Neural cell (in vitro differentiated cells): ENCODE measurements around the gene MACF1. TPM values are rescaled to one million over a fixed set of nuclear protein-coding genes. Genes with fewer than 3 reads are reported as not detected.

Experiments used
- H2AFZ ChIP-seq: fragments of 200-600, 300-800 bp; sonication (generic), shearing (Covaris generic); 2 replicates; pipeline ENCODE4 v1.6.0; 2014; ENCODE audit warnings: low read depth, mild to moderate bottlenecking, antibody characterized with exemption, low read length, moderate library complexity
- H3F3A ChIP-seq: fragments of 200-600 bp; shearing (Covaris generic); 2 replicates; pipeline ENCODE4 v1.6.1; 2016; ENCODE audit warnings: mild to moderate bottlenecking, moderate library complexity, mixed read lengths, antibody characterized with exemption, low read length; ENCODE audit not compliant: insufficient read depth, poor library complexity, severe bottlenecking
- H3K27ac ChIP-seq: fragments of 200-600, 300-800 bp; sonication (generic), shearing (Covaris generic); 2 replicates; pipeline ENCODE4 v1.5.1; 2014; ENCODE audit warnings: mild to moderate bottlenecking, low read length, moderate library complexity
- H3K27me3 ChIP-seq: fragments of 300-800, 200-600 bp; sonication (generic), shearing (Covaris generic); 2 replicates; pipeline ENCODE4 v1.6.0; 2014; ENCODE audit warnings: mild to moderate bottlenecking, low read depth, low read length, moderate library complexity; ENCODE audit not compliant: insufficient read depth
- H3K36me3 ChIP-seq: fragments of 300-800, 200-600 bp; sonication (generic), shearing (Covaris generic); 2 replicates; pipeline ENCODE4 v1.5.1; 2014; ENCODE audit warnings: mild to moderate bottlenecking, antibody characterized with exemption, low read length, moderate library complexity; ENCODE audit not compliant: insufficient read depth
- H3K4me2 ChIP-seq: fragments of 300-800, 200-600 bp; sonication (generic), shearing (Covaris generic); 2 replicates; pipeline ENCODE4 v1.6.0; 2014; ENCODE audit warnings: mild to moderate bottlenecking, low read length
- H3K4me3 ChIP-seq: fragments of 300-800, 200-600 bp; sonication (generic), shearing (Covaris generic); 2 replicates; pipeline ENCODE4 v1.5.1; 2014; ENCODE audit warnings: mild to moderate bottlenecking, low read length, moderate library complexity
- H3K79me2 ChIP-seq: fragments of 200-600 bp; shearing (Covaris generic); replicated peaks from 2 replicates; pipeline ENCODE4 v1.6.0; 2014; ENCODE audit warnings: mild to moderate bottlenecking, low read length, moderate library complexity; ENCODE audit not compliant: insufficient read depth
- H3K9ac ChIP-seq: fragments of 300-800, 200-600 bp; sonication (generic), shearing (Covaris generic); 2 replicates; pipeline ENCODE4 v1.6.1; 2016; ENCODE audit warnings: mild to moderate bottlenecking, low read length, mixed read lengths
- H3K9me2 ChIP-seq: fragments of 200-600 bp; shearing (Covaris generic); 2 replicates; pipeline ENCODE4 v1.6.1; 2016; ENCODE audit warnings: mild to moderate bottlenecking, low read length, mixed read lengths; ENCODE audit not compliant: insufficient read depth
- H3K9me3 ChIP-seq: fragments of 200-600, 300-800 bp; sonication (generic), shearing (Covaris generic); 2 replicates; pipeline ENCODE4 v1.6.1; 2016; ENCODE audit warnings: mild to moderate bottlenecking, mixed run types, low read length, moderate library complexity, mixed read lengths
- H4K20me1 ChIP-seq: fragments of 200-600 bp; shearing (Covaris generic); 2 replicates; pipeline ENCODE4 v1.6.1; 2016; ENCODE audit warnings: mild to moderate bottlenecking, mixed run types; ENCODE audit not compliant: insufficient read depth
- CTCF ChIP-seq: fragments of 450-650 bp; IDR thresholded peaks from 2 replicates; pipeline ENCODE4 v1.5.1; 2014; ENCODE audit warnings: antibody characterized with exemption, mild to moderate bottlenecking, moderate library complexity; ENCODE audit not compliant: poor library complexity, severe bottlenecking
- EP300 ChIP-seq: fragments of 450-650 bp; conservative IDR thresholded peaks from 2 replicates; pipeline ENCODE4 v1.6.1; 2014; ENCODE audit warnings: antibody characterized with exemption, mild to moderate bottlenecking, moderate library complexity; ENCODE audit not compliant: poor library complexity, severe bottlenecking
- EZH2 ChIP-seq: fragments of 200-600, 300-800 bp; shearing (Covaris generic), sonication (generic); IDR thresholded peaks from 2 replicates; pipeline ENCODE4 v1.6.1; 2014; ENCODE audit warnings: antibody characterized with exemption, low read length, borderline replicate concordance, mild to moderate bottlenecking; ENCODE audit not compliant: insufficient read depth, poor library complexity, severe bottlenecking
- MXI1 ChIP-seq: fragments of 450-650 bp; conservative IDR thresholded peaks from 2 replicates; pipeline ENCODE4 v1.6.1; 2014; ENCODE audit warnings: antibody characterized with exemption, mild to moderate bottlenecking; ENCODE audit not compliant: poor library complexity, severe bottlenecking
- POLR2AphosphoS5 ChIP-seq: IDR thresholded peaks from 2 replicates; pipeline ENCODE4 v1.6.1; 2012
- RAD21 ChIP-seq: fragments of 450-650 bp; conservative IDR thresholded peaks from 2 replicates; pipeline ENCODE4 v1.6.1; 2014; ENCODE audit warnings: antibody characterized with exemption, mild to moderate bottlenecking, moderate library complexity
- REST ChIP-seq: IDR thresholded peaks from 2 replicates; pipeline ENCODE4 v1.6.1; 2012; ENCODE audit warnings: borderline replicate concordance
- SMC3 ChIP-seq: fragments of 450-650 bp; conservative IDR thresholded peaks from 2 replicates; pipeline ENCODE4 v1.6.1; 2014; ENCODE audit warnings: antibody characterized with exemption, mild to moderate bottlenecking, moderate library complexity; ENCODE audit not compliant: poor library complexity
- TAF1 ChIP-seq: IDR thresholded peaks from 2 replicates; pipeline ENCODE4 v1.6.1; 2012; ENCODE audit warnings: low read depth
- polyA plus RNA-seq: library from polyadenylated mRNA; depleted of rRNA; stranded (reverse); fragments of >200 nt; gene quantifications from 2 replicates; pipeline ENCODE4 v1.2.3, GENCODE V29; 2014

Gene MACF1
- polyA plus RNA-seq, 1 donor from 2014 or later: 176 TPM

- Histone ChIP-seq H3F3A (no peaks in the 10 kb centered on the region), H3K4me3 (no peak overlapping the region), H2AFZ (no peak overlapping the region), H3K27ac (no peak overlapping the region), H3K79me2 (no peaks in the 10 kb centered on the region), H3K4me2 (no peak overlapping the region), H3K9me3 (no peaks in the 10 kb centered on the region), H3K27me3 (peaks cover 28% of the 10 kb centered on the region), H4K20me1 (no peaks in the 10 kb centered on the region), H3K36me3 (peaks cover 23% of the 10 kb centered on the region), H3K9me2 (no peaks in the 10 kb centered on the region), H3K9ac (no peak overlapping the region)
- no peak for TF ChIP-seq RAD21
These were observed 284.5 kb downstream of the MACF1 start for GRCh38 chr1:39488793-39489566.

GRCh38 chr1:39489567-39490239 lies 285.2 kb downstream of the MACF1 start:
- Histone ChIP-seq H3K79me2 (no peaks in the 10 kb centered on the region), H3K4me3 (no peak overlapping the region), H2AFZ (no peak overlapping the region), H3K27me3 (peaks cover 35% of the 10 kb centered on the region), H3F3A (no peaks in the 10 kb centered on the region), H3K9me3 (no peaks in the 10 kb centered on the region), H3K27ac (no peak overlapping the region), H4K20me1 (no peaks in the 10 kb centered on the region), H3K9me2 (no peaks in the 10 kb centered on the region), H3K9ac (no peak overlapping the region), H3K36me3 (peaks cover 20% of the 10 kb centered on the region), H3K4me2 (no peak overlapping the region)
- TF ChIP-seq RAD21 (no peak), EP300 (no peak), REST (no peak), TAF1 (no peak), POLR2AphosphoS5 (no peak), MXI1 (no peak), EZH2 (no peak), SMC3 (no peak)

- TF ChIP-seq CTCF (no peak), EZH2 (no peak), REST (no peak), TAF1 (no peak), MXI1 (no peak), RAD21 (no peak), POLR2AphosphoS5 (no peak), SMC3 (no peak)
- H3K36me3 ChIP-seq: peaks cover 10% of the 10 kb centered on the region
- no peak overlapping the region for H3K4me2 ChIP-seq
- no peak overlapping the region for H3K4me3 ChIP-seq
- H2AFZ ChIP-seq: no peak overlapping the region
- no peak overlapping the region for H3K9ac ChIP-seq
- H3K27ac ChIP-seq: no peak overlapping the region
- H3K9me2 ChIP-seq: no peaks in the 10 kb centered on the region
- H3K9me3 ChIP-seq: no peaks in the 10 kb centered on the region
- peaks cover 35% of the 10 kb centered on the region for H3K27me3 ChIP-seq
- H3K79me2 ChIP-seq: no peaks in the 10 kb centered on the region
- no peaks in the 10 kb centered on the region for H3F3A ChIP-seq
- H4K20me1 ChIP-seq: no peaks in the 10 kb centered on the region
These were observed 286.2 kb downstream of the MACF1 start for GRCh38 chr1:39490596-39491145.
